Measurements from ENCODE around the gene KLHDC4.
A peak's percentile ranks its signal among the peaks of the same experiment; 100 is the strongest.
"Not testable (repeated sequence)": the region's sequence is repeated elsewhere in the genome, so short reads cannot be mapped to it uniquely, and the experiment has no call there.

KLHDC4 gene

DNA sequence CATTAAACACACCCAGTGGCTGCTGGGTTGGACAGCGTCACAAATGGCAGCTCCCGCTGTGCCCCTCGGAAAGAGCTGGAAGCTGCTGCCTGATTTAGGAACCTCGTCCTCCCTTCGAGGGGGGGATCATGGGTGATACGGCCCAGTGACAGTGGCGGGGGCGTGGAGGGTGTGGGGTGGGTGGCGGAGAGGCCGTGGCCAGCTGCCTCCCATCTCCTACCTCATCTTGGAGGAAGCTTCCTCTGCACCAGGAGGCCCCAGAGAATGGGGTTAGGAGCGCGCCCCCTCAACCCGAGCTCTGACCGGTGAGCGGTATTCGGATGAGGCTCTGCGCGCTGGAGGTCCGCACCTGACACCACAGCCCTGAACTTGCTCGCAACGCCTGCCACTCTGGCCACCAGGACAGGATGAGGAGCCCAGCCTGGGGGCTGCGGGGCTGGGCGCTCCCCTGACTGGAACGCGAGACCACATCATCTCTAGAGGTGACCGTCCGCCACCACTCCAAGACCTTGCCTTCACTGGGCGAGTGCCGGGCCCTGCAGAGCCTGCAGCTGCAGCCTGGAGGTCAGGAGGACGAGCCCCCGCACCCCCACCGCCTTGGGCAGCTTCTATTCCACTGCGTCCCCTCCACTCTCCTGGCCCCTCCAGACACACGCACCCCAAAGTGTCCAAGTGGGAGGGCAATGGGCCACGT is 80.9 kb downstream of the KLHDC4 start:
- TF ChIP-seq, protein P1, sequence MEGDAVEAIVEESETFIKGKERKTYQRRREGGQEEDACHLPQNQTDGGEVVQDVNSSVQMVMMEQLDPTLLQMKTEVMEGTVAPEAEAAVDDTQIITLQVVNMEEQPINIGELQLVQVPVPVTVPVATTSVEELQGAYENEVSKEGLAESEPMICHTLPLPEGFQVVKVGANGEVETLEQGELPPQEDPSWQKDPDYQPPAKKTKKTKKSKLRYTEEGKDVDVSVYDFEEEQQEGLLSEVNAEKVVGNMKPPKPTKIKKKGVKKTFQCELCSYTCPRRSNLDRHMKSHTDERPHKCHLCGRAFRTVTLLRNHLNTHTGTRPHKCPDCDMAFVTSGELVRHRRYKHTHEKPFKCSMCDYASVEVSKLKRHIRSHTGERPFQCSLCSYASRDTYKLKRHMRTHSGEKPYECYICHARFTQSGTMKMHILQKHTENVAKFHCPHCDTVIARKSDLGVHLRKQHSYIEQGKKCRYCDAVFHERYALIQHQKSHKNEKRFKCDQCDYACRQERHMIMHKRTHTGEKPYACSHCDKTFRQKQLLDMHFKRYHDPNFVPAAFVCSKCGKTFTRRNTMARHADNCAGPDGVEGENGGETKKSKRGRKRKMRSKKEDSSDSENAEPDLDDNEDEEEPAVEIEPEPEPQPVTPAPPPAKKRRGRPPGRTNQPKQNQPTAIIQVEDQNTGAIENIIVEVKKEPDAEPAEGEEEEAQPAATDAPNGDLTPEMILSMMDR (IDR thresholded peaks at IDR 0.05; ENCODE audit: insufficient read depth, low read length, missing control alignments), result no peak
- no peak for DNase-seq (ENCODE audit: low read depth, low spot score)
- ChIA-PET CTCF (interaction anchor here (1.2 to 1.3 kb wide), 2 partner anchors 18 to 40 kb away, joined by 3 to 4 read pairs; no protein-coding TSS in a partner anchor), POLR2A (no interaction called here)
- no peak overlapping the region for H3K4me3 ChIP-seq (ENCODE audit: low read depth, low read length)

DNA sequence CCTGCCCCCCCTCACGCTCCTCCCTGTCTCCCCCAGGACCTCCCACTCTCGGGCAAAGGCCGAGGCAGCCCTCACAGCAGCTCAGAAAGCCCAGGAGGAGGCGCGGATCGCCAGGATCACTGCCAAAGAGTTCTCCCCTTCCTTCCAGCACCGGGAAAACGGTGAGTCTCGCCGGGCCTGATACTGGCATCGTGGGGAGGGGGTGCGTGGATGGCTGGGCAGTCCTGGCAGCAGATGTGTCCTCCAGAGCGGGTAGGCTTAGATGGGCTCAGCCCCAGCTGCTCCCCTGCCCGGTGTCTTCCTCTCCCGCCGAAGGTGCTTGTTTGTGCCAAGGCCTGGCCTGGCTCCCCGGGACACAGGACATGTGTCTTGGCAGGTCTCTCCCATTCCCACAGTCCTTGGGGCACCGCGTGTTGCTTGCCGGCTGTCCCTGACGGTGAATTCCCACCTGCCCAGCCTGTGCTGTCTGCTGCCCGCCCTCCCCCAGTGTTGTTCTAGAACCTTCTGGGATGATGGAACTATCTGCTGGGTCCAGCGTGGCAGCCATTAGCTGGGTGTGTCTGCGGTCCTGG is 81.6 kb downstream of the KLHDC4 start:
- POLR2A ChIA-PET, result no interaction called here
- TF ChIP-seq, protein P1 (IDR thresholded peaks at IDR 0.05; ENCODE audit: insufficient read depth, low read length, missing control alignments), result no peak

DNA sequence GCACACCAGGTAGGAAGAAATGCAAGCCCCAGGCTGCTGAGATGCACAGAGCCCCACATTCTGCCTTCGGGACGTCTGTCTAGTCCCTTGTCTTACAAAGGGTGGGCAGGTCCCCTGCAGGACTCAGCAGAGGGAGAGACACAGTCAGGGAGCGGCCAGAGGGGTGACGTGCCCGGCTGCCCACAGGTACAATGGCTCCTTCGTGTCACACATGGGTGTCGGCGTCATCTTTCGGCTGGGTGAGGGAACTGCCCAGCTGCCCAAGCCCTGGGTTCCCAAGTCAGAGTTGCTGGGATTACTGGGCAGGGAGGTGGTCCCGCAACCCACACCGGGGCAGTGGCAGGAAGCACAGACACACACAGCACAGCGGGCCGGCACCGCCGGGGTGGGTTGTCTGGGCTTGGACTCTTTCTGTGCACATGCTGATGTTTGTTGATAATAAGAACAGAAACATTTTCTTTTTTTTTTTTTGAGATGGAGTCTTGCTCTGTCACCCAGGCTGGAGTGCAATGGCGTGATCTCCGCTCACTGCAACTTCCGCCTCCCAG is 82.9 kb downstream of the KLHDC4 start:
- CTCF ChIA-PET, result interaction anchor here (1.2 to 1.8 kb wide), 2 partner anchors 9 to 94 kb away, joined by 3 to 5 read pairs; no protein-coding TSS in a partner anchor

More for the DNA sequence above, 81.6 kb downstream of the KLHDC4 start:
- CTCF ChIA-PET, result interaction anchor here (1.2 to 1.3 kb wide), 2 partner anchors 11 to 18 kb away, joined by 3 read pairs; no protein-coding TSS in a partner anchor
- no peak for DNase-seq (ENCODE audit: low read depth, low spot score)
- no peak overlapping the region for H3K4me3 ChIP-seq (ENCODE audit: low read depth, low read length)

DNA sequence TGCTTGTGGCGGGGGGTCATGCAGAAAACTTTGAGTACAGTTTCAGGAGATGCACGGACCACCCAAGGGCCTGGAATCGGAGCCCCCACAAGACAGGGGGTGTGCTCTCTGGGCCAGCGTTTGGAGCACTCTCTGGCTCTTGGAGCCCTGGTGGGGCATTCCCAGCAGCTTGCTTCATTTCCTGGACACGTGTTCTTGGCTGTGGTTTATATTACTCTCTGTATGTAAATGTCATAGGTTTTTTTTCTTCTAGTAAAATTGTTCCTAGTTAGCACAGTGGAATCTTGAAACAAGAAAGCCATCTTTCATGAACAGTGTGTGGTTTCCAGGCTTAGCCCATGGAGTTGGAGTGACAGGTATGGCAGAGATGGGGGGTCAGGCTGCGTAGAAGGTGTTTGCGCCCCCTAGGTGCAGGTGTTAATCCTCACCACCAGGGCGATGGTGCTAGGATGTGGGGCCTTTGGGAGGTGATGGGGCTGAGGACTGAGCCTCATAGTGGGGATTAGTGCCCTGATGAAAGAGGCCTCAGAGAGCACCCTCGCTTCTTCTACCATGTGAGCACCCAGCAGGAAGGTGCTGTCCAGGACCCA is 83.7 kb downstream of the KLHDC4 start:
- ChIA-PET POLR2A (no interaction called here), CTCF (interaction anchor here (0.7 to 1.8 kb wide), 5 partner anchors 9 to 359 kb away, joined by 3 to 5 read pairs (median 4); no protein-coding TSS in a partner anchor)
- no peak overlapping the region for H3K4me3 ChIP-seq (ENCODE audit: low read depth, low read length)
- peak; percentile 14 for DNase-seq (ENCODE audit: low read depth, low spot score)
- TF ChIP-seq, protein P1 (IDR thresholded peaks at IDR 0.05; ENCODE audit: insufficient read depth, low read length, missing control alignments), result peak; percentile 43

More for the DNA sequence above, 82.9 kb downstream of the KLHDC4 start:
- H3K4me3 ChIP-seq (ENCODE audit: low read depth, low read length), result no peak overlapping the region
- DNase-seq (ENCODE audit: low read depth, low spot score), result no peak
- TF ChIP-seq, protein P1 (IDR thresholded peaks at IDR 0.05; ENCODE audit: insufficient read depth, low read length, missing control alignments), result no peak
- POLR2A ChIA-PET, result no interaction called here

DNA sequence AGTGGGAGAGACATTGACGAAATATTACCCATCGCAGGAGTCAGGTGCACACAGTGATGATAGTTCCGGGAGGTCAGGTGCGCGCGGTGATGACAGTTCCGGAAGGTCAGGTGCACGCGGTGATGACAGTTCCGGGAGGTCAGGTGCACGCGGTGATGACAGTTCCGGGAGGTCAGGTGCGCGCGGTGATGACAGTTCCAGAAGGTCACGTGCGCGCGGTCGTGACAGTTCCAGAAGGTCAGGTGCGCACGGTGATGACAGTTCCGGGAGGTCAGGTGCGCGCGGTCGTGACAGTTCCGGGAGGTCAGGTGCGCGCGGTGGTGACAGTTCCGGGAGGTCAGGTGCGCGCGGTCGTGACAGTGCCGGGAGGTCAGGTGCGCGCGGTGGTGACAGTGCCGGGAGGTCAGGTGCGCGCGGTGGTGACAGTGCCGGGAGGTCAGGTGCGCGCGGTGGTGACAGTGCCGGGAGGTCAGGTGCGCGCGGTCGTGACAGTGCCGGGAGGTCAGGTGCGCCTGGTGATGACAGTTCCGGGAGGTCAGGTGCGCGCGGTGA is 84.7 kb downstream of the KLHDC4 start:
- POLR2A ChIA-PET; DNase-seq (ENCODE audit: low read depth, low spot score); H3K4me3 ChIP-seq (ENCODE audit: low read depth, low read length): not testable (repeated sequence)
- CTCF ChIA-PET, result interaction anchor here (1.2 to 1.8 kb wide), 4 partner anchors 13 to 92 kb away, joined by 4 to 5 read pairs (median 4); no protein-coding TSS in a partner anchor

DNA sequence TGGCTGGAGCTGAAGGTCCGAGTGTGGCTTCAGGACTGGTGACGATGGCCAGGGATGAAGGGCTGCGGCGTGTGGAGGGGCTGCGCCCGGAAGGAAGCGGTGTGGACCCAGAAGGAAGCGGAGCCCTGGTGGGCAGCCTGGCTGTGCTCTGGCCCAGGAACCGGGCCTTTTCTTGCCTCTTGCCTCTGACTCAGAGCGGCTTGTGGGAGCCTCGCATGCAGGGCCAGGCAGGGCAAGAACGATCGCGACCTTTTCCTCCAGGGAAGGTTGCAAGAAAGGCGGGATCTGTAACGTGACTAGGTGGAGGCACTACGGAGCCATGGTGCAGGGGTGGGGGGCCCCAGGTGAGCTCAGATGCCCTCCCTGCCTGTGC is 85.5 kb downstream of the KLHDC4 start:
- POLR2A ChIA-PET, result no interaction called here
- TF ChIP-seq, protein P1 (IDR thresholded peaks at IDR 0.05; ENCODE audit: insufficient read depth, low read length, missing control alignments), result no peak
- DNase-seq (ENCODE audit: low read depth, low spot score), result no peak
- CTCF ChIA-PET, result interaction anchor here (1.2 kb wide), 1 partner anchor 44 kb away, joined by 4 read pairs; no protein-coding TSS in a partner anchor
- no peak overlapping the region for H3K4me3 ChIP-seq (ENCODE audit: low read depth, low read length)
